HG03342 (cell line): ENCODE data around the gene AMTN.

Experiments
- ATAC-seq: cut with Tn5 transposase; IDR thresholded peaks from one replicate; pipeline ENCODE4 v1.9.1; 2021; ENCODE audit warnings: mild to moderate bottlenecking, moderate library complexity; ENCODE audit not compliant: unreplicated experiment

The AMTN gene

DNA sequence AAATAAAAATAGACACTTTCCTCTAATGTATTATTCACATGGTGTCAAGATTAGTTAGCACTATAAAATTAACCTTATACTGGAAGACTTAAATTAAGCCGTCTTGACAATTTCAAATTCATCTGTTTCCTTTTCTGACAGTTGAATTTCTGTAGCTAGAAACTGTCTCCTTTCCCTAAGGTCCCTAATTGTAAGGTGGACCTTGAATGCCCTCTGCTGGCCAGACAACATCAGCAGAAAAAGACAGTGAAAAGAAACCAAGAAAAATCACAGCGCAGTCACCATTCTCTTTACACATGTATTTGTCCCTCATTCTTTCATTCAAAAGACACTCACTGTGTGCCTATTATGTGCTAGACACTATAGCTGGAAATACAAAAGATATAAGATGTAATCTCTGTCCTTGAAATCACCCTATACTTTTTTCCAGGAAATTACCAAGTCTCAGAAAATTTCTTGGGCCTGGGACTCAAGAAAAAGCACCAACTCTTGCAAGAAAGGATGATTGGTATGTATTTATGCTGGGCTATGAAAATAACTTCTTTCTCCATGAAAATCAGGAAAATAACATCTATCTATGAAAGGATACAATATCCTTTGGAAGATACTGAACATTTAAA is 41.0 kb downstream of the AMTN start:
- ATAC-seq: peak; percentile 79

DNA sequence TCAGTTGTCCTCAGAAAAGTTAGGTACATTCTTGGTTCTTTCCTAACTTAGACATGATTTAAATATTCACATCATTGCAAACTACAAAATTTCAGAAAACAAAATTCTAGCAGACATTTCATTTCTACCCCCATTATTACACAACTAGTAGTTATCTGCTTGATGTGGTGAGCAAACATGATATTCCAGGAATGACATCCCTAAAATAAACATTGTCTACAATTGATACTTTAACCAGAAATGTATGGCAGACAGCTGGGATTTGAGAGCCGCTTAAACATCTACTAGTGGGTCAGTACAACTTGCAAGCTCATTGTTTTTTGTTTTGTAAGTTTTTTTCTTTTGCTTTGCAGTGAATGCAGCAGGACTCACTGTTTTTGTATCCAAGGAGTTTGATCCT is 41.6 kb downstream of the AMTN start:
- ATAC-seq: no peak

DNA sequence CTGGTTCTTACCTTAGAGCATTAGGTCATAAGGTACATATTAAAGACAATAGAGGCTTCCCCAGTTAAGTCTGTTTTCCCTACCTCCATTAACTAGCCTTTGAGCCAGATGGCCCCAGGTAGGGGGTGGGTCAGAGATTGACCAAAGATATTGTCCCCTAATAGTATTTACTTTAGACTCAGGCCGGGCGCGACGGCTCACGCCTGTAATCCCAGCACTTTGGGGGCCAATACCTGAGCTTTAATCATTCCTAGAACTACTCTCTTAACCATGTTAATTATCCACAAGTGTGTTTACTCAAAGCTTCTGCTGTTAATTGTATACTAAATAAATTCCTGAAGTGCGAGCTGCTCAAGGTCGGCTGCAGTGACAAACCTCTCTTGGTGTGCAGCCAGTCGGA is 45.7 kb downstream of the AMTN start:
- ATAC-seq: no peak

DNA sequence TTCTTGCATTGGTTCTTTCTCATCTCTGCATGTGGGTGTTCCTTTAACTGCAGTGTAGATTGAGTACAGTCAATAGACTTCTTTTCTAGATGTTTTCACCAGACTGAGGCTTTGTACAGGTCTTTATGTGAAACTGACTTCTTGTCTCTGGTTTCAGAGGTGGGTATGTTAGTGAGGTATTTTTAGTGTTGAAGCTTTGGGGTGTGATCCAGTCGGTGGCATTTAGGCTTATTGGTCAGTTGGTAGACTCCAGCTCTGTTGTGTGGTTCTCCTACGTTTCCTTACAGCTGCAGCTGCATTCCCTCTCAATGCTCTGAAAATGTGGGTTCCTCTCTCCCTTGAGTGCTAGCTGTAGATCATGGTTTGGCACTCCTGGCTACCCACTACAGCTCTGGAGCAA is 52.4 kb downstream of the AMTN start:
- no peak for ATAC-seq

DNA sequence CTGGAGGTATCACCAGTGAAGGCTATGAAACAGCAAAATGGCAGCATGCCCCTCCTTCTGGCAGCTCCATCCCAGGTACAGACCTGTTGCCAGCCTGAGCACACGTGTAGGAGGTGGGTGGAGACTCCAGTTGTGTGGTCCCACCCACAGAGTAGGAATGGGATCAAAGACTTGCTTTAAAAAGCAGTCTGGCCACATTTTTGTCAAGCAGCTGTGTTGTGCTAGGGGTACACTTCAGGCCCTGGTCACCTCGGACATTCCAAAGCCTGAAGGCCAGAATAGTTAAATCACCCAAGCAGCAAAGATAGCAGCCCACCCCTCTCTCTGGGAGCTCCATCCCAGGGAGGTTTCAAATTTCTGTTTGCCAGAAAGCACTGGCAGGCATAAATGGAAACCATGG is 53.4 kb downstream of the AMTN start:
- no peak for ATAC-seq

DNA sequence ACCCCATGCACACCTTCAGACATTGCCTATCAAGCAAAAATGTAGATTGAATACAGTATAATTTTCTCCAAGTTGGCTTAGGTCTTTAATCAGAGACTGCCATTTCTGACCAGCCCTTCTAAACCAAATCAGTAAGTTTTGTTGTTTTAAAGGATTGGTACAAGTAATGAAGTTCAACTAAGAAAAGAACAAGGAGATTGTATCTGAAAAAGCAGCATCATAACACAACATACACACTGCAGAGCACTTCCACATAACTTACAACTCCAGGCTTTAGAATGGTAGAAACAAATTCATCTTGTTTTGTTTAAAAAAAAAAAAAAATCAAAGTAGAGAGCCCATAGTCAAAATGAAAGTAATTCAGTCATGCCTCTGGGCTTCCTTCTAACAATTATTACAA is 57.6 kb downstream of the AMTN start:
- ATAC-seq: no peak

DNA sequence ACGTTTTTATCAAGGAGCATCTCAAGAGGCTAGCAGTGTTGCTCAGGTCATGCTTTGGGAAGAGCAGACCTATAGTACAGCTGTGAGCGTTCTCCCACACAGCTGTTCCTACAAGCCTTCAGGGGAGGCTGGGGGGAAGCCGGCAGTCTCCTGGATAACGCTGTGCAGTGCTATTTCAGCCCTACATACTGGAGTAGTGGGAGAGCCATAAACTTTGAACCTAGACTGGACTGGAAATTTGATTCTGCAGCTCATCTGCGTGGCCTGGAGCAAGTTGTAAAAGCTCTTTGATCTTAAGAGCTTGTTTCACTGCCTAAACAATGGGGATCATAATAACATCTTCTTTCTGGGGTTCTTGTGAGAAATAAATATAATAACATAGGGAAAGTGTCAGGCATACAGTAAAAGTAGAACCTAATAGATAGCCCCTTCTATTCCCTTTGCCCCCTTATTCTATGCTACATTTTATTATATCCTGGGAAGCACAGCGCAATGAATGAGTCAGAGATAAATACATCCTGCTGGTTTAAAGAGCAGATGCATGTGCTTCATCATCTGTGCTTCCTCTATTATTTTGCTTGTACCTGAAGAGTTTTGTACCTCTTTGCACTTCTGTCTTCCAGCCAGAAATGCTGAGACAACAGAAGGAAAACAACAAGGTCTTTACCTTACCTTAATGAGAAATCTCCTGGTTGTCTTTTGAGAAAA is 59.0 kb downstream of the AMTN start:
- no peak for ATAC-seq

DNA sequence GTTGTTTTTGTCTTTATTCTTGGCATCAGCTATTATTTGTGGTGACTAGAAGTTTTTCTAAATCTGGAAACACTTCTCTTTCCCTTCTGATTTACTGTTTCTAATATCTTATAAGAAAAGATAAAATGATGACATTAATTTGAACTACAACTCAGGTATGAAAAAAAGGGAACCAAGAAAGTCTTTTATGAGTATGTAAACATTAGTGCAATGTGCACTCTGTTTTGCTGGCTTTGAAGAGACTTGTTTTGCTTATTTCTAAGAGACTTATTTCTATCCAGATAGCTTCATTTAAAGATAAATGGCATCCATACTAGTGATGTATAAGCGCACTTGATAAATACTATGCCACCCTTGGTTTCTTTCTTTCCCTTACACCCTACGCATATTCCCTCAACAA is 63.6 kb downstream of the AMTN start:
- ATAC-seq: no peak
